ENCODE results near the gene VENTX.

DNA sequence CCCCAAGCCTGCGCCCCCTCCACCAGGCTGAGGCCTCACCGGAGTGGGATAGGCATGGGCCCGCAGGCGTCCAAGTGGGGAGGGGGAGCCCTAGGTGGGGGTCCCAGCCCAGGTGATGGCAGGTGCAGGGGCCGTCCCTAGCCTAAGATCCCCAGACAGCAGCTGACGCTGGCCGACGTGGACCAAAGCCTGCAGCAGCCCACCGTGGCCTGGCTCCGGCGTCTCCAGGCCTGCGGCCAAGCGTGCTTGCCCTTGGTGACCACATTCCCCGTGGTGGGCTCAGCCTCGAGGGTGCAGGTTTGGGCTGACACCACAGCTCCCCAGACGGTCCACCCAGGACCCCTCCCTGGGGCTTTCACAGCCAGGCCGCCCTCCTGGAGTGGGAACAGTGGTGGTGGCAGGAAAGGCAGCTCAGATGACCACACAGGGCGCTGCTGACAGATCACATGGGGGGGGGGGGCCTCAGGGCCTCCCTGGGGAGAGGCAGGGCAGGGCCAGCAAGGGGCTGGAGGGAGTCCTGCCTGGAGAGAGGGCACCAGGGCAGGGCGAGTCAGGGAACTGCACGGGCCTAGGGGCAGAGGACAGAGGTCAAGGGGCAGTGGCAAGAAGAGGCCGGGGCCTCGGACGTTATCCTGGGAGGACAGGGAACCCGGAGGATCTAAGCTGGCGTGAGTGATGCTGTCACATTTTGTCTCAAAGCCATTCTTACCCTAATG is 39.8 kb downstream of the VENTX start:
- TF ChIP-seq, protein P1, sequence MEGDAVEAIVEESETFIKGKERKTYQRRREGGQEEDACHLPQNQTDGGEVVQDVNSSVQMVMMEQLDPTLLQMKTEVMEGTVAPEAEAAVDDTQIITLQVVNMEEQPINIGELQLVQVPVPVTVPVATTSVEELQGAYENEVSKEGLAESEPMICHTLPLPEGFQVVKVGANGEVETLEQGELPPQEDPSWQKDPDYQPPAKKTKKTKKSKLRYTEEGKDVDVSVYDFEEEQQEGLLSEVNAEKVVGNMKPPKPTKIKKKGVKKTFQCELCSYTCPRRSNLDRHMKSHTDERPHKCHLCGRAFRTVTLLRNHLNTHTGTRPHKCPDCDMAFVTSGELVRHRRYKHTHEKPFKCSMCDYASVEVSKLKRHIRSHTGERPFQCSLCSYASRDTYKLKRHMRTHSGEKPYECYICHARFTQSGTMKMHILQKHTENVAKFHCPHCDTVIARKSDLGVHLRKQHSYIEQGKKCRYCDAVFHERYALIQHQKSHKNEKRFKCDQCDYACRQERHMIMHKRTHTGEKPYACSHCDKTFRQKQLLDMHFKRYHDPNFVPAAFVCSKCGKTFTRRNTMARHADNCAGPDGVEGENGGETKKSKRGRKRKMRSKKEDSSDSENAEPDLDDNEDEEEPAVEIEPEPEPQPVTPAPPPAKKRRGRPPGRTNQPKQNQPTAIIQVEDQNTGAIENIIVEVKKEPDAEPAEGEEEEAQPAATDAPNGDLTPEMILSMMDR (IDR thresholded peaks at IDR 0.05; ENCODE audit: low read depth, low read length, poor library complexity, severe bottlenecking), result no peak
- no peak for TF ChIP-seq EZH2phosphoT487 (IDR thresholded peaks at IDR 0.05; ENCODE audit: borderline replicate concordance, low read length)

Data from DOHH2 (cell line).